ENCODE data around the gene SDHAF4.

GRCh38 chr6:70549327-70549726 lies 17.4 kb upstream of the SDHAF4 start:
- TF ChIP-seq POLR2A (IDR thresholded peaks at IDR 0.05) (no peak), CTCF (IDR thresholded peaks at IDR 0.05) (no peak)

All from lower leg skin (tissue), 3 donors.